WERI-Rb-1 (cell line): ENCODE measurements around the gene CNTNAP2.

Experiments
- DNase-seq: peaks from one replicate; pipeline ENCODE4 v3.0.0-alpha.2; 2020
- H3K27ac ChIP-seq: fragments of 250-450 bp; sonication (Bioruptor Pico); 2 replicates; pipeline ENCODE4 v1.5.1; 2020; ENCODE audit warnings: mild to moderate bottlenecking, moderate library complexity
- H3K27me3 ChIP-seq: fragments of 250-450 bp; sonication (Bioruptor Pico); 2 replicates; pipeline ENCODE4 v1.5.1; 2021; ENCODE audit warnings: mild to moderate bottlenecking, low read depth, moderate library complexity; ENCODE audit not compliant: insufficient read depth, severe bottlenecking
- H3K36me3 ChIP-seq: fragments of 250-450 bp; sonication (Bioruptor Pico); 2 replicates; pipeline ENCODE4 v1.5.1; 2020; ENCODE audit warnings: mild to moderate bottlenecking, moderate library complexity
- H3K4me3 ChIP-seq: 2 replicates; pipeline ENCODE4 v1.5.1; 2011; ENCODE audit warnings: low read depth, mild to moderate bottlenecking, control low read depth, low read length
- H3K9me3 ChIP-seq: fragments of 250-450 bp; sonication (Bioruptor Pico); 2 replicates; pipeline ENCODE4 v1.5.1; 2021; ENCODE audit warnings: mild to moderate bottlenecking, moderate library complexity; ENCODE audit not compliant: severe bottlenecking
- CTCF ChIP-seq: IDR thresholded peaks from 2 replicates; pipeline ENCODE4 v1.5.1; 2011; ENCODE audit warnings: low read depth, mild to moderate bottlenecking, control low read depth, inconsistent platforms, low read length

Gene CNTNAP2

GRCh38 chr7:148434887-148435286 is 2318.3 kb downstream of the CNTNAP2 start:
- Histone ChIP-seq H3K9me3 (no peaks in the 10 kb centered on the region), H3K36me3 (no peaks in the 10 kb centered on the region), H3K27ac (no peak overlapping the region), H3K27me3 (no peaks in the 10 kb centered on the region), H3K4me3 (no peak overlapping the region)
- DNase-seq: no peak
- TF ChIP-seq CTCF: no peak

- Histone ChIP-seq H3K36me3 (no peaks in the 10 kb centered on the region), H3K27me3 (no peaks in the 10 kb centered on the region), H3K4me3 (no peak overlapping the region), H3K27ac (no peak overlapping the region), H3K9me3 (no peaks in the 10 kb centered on the region)
- no peak for TF ChIP-seq CTCF
- DNase-seq: no peak
Measured at GRCh38 chr7:148435715-148436114, 2319.1 kb downstream of the CNTNAP2 start.

GRCh38 chr7:148436135-148436534 is 2319.5 kb downstream of the CNTNAP2 start:
- Histone ChIP-seq H3K27me3 (no peaks in the 10 kb centered on the region), H3K9me3 (no peaks in the 10 kb centered on the region), H3K4me3 (no peak overlapping the region), H3K36me3 (no peaks in the 10 kb centered on the region), H3K27ac (no peak overlapping the region)
- no peak for DNase-seq
- no peak for TF ChIP-seq CTCF

GRCh38 chr7:148436571-148436970 is 2320.0 kb downstream of the CNTNAP2 start:
- TF ChIP-seq CTCF: no peak
- H3K27ac ChIP-seq: no peak overlapping the region
- no peak overlapping the region for H3K4me3 ChIP-seq
- H3K27me3 ChIP-seq: no peaks in the 10 kb centered on the region
- DNase-seq: no peak
- no peaks in the 10 kb centered on the region for H3K9me3 ChIP-seq
- H3K36me3 ChIP-seq: no peaks in the 10 kb centered on the region

- Histone ChIP-seq H3K4me3 (no peak overlapping the region), H3K36me3 (no peaks in the 10 kb centered on the region), H3K27ac (no peak overlapping the region), H3K9me3 (no peaks in the 10 kb centered on the region), H3K27me3 (no peaks in the 10 kb centered on the region)
- no peak for TF ChIP-seq CTCF
- no peak for DNase-seq
Measured at GRCh38 chr7:148437043-148437442, 2320.4 kb downstream of the CNTNAP2 start.

GRCh38 chr7:148442141-148442655 is 2325.6 kb downstream of the CNTNAP2 start:
- Histone ChIP-seq H3K27me3 (no peaks in the 10 kb centered on the region), H3K27ac (no peak overlapping the region), H3K4me3 (no peak overlapping the region), H3K9me3 (peaks cover 8% of the 10 kb centered on the region), H3K36me3 (no peaks in the 10 kb centered on the region)
- TF ChIP-seq CTCF: no peak
- DNase-seq: no peak
